HepG2 (cell line): Measurements from ENCODE around the gene PDCD11. TPM values are rescaled to one million over a fixed set of nuclear protein-coding genes. Genes with fewer than 3 reads are reported as not detected.
A peak's percentile ranks its signal among the peaks of the same experiment; 100 is the strongest.

Experiments used
- ATAC-seq: fragments of 200-7000 bp; cut with Tn5 transposase; 3 replicates; pipeline ENCODE4 v1.9.1; 2020; ENCODE audit warnings: mild to moderate bottlenecking, moderate library complexity
- BruUV-seq: library from RNA; stranded (reverse); fragments of 400-500 nt; replicated peaks from 2 replicates; lab custom pipeline; 2021; lab: Mats Ljungman, UMichigan
- CTCF ChIA-PET: fragments of 300-600 bp; formaldehyde crosslinking; extraction: SDS; loops from one replicate; lab custom pipeline; 2021; ENCODE audit warnings: low total read pairs, inconsistent platforms, low intra/inter-chr PET ratio; lab: Yijun Ruan, JAX
- POLR2A ChIA-PET: fragments of 350-600 bp; sonication (Branson Sonifier 250); formaldehyde crosslinking; loops from one replicate; lab custom pipeline; 2020; ENCODE audit warnings: antibody characterized with exemption, inconsistent platforms; lab: Yijun Ruan, JAX
- DNase-seq: peaks from one replicate; pipeline ENCODE4 v3.0.0-alpha.2; 2015; ENCODE audit warnings: low spot score
- FAIRE-seq: peaks from 3 replicates; lab custom pipeline; 2011; peaks lifted over from hg19 to GRCh38; lab: Jason Lieb, UNC
- H2AFZ ChIP-seq: one replicate; pipeline ENCODE4 v1.6.1; 2011; ENCODE audit warnings: low read length, inconsistent platforms
- H3K27ac ChIP-seq: fragments of 300-600 bp; 3 replicates; pipeline ENCODE4 v1.8.0; 2011; ENCODE audit warnings: mixed run types, mild to moderate bottlenecking, mixed read lengths, low read length, inconsistent platforms; ENCODE audit not compliant: insufficient read depth; ENCODE audit errors: extremely low read length
- H3K27me3 ChIP-seq, 2 experiments: fragments of 200-600 bp in 1 of 2; 2 replicates in 1 of 2; 3 replicates in 1 of 2; pipeline versions ENCODE4 v1.6.0 to v1.8.0; 2011; ENCODE audit warnings: low read length in 2 of 2, mild to moderate bottlenecking in 2 of 2, moderate library complexity in 2 of 2, inconsistent platforms in 1 of 2; ENCODE audit not compliant: insufficient read depth in 2 of 2, control insufficient read depth in 1 of 2
- H3K36me3 ChIP-seq, 2 experiments: fragments of 200-600 bp in 1 of 2; replicated peaks in 1 of 2; 2 replicates in 1 of 2; 3 replicates in 1 of 2; pipeline versions ENCODE4 v1.5.1 to v1.8.0; 2011; ENCODE audit warnings: low read length in 2 of 2, inconsistent platforms in 1 of 2; ENCODE audit not compliant: insufficient read depth in 2 of 2, control insufficient read depth in 1 of 2
- H3K4me1 ChIP-seq: 2 replicates; pipeline ENCODE4 v1.5.1; 2012; ENCODE audit warnings: low read length, inconsistent platforms; ENCODE audit not compliant: insufficient read depth
- H3K4me2 ChIP-seq: 2 replicates; pipeline ENCODE4 v1.6.0; 2011; ENCODE audit warnings: low read depth, low read length, inconsistent platforms
- H3K4me3 ChIP-seq, 3 experiments: fragments of 200-600 bp in 1 of 3; sonication (generic), shearing (Covaris generic) in 1 of 3; replicated peaks in 1 of 3; 2 replicates each; pipeline ENCODE4 v1.5.1; 2011 to 2016; ENCODE audit warnings: low read length in 3 of 3, inconsistent platforms in 2 of 3, low read depth in 2 of 3, mild to moderate bottlenecking in 2 of 3, control low read depth in 1 of 3, mixed read lengths in 1 of 3; ENCODE audit not compliant: insufficient read depth in 1 of 3
- H3K79me2 ChIP-seq: one replicate; pipeline ENCODE4 v1.6.1; 2011; ENCODE audit warnings: low read length, inconsistent platforms; ENCODE audit not compliant: insufficient read depth
- H3K9ac ChIP-seq: 2 replicates; pipeline ENCODE4 v1.6.0; 2011; ENCODE audit warnings: mild to moderate bottlenecking, low read depth, low read length, inconsistent platforms; ENCODE audit not compliant: insufficient read depth
- H3K9me3 ChIP-seq: 2 replicates; pipeline ENCODE4 v1.5.1; 2012; ENCODE audit warnings: mild to moderate bottlenecking, low read length
- H4K20me1 ChIP-seq: 2 replicates; pipeline ENCODE4 v1.6.0; 2011; ENCODE audit warnings: inconsistent platforms, mild to moderate bottlenecking, low read length, moderate library complexity; ENCODE audit not compliant: insufficient read depth
- ERF ChIP-seq: IDR thresholded peaks from 2 replicates; pipeline ENCODE4 v1.6.1; 2018; ENCODE audit warnings: missing biosample characterization, missing genetic modification reagents
- KDM1A ChIP-seq: IDR thresholded peaks from 2 replicates; pipeline ENCODE4 v1.6.1; 2016; ENCODE audit warnings: missing compliant biosample characterization
- RCOR2 ChIP-seq: IDR thresholded peaks from 2 replicates; pipeline ENCODE4 v1.6.1; 2016; ENCODE audit warnings: missing biosample characterization, missing genetic modification reagents
- SAP130 ChIP-seq: IDR thresholded peaks from 2 replicates; pipeline ENCODE4 v1.6.1; 2016; ENCODE audit warnings: low read depth
- ZBTB42 ChIP-seq: sonication (generic); formaldehyde crosslinking; IDR thresholded peaks from 2 replicates; pipeline ENCODE4 v1.5.0; 2020; ENCODE audit warnings: mild to moderate bottlenecking, missing genetic modification reagents
- ZEB1 ChIP-seq: IDR thresholded peaks from 2 replicates; pipeline ENCODE4 v1.6.1; 2012; ENCODE audit warnings: mild to moderate bottlenecking, low read depth, inconsistent platforms; ENCODE audit not compliant: insufficient replicate concordance
- ZMYM3 ChIP-seq: sonication (generic); formaldehyde crosslinking; IDR thresholded peaks from 2 replicates; pipeline ENCODE4 v1.5.1; 2020; ENCODE audit warnings: mild to moderate bottlenecking, missing genetic modification reagents
- ZNF33A ChIP-seq: sonication (generic); formaldehyde crosslinking; IDR thresholded peaks from 2 replicates; pipeline ENCODE4 v1.5.1; 2020; ENCODE audit warnings: missing genetic modification reagents, mild to moderate bottlenecking, moderate library complexity, borderline replicate concordance
- ZNF33B ChIP-seq: sonication (generic); formaldehyde crosslinking; IDR thresholded peaks from 2 replicates; pipeline ENCODE4 v1.5.1; 2020; ENCODE audit warnings: mild to moderate bottlenecking, missing genetic modification reagents
- ZNF841 ChIP-seq: sonication (generic); formaldehyde crosslinking; IDR thresholded peaks from 2 replicates; pipeline ENCODE4 v1.8.1; 2023; ENCODE audit warnings: missing genetic modification reagents, borderline replicate concordance
- WGBS: methylation state at CpG from one replicate; pipeline ENCODE4 v1.1.6; 2017; ENCODE audit warnings: low lambda C conversion rate; 5-methylcytosine and 5-hydroxymethylcytosine counted together
- in situ Hi-C: cut with HindIII; loops from 2 replicates; pipeline ENCODE4 v1.10.0; 2017; ENCODE audit warnings: low pct_unique_long_range_greater_than_20kb; ENCODE audit not compliant: extremely low pct_ligation_motif_present
- intact Hi-C: fragments of 100-400 bp; cut with micrococcal nuclease; formaldehyde crosslinking; loops from one replicate; pipeline ENCODE4 v1.10.0; 2022; ENCODE audit not compliant: unreplicated experiment
- polyA plus RNA-seq, 8 experiments: library from polyadenylated mRNA; depleted of rRNA in 3 of 8; stranded (reverse) in 7 of 8; unstranded in 1 of 8; fragments of >200 nt; fragmentation: Illumina TruSeq in 4 of 8; extraction: Trizol in 4 of 8; gene quantifications; 2 replicates each; pipeline versions ENCODE4 v1.2.1 to v1.2.3, GENCODE V29; 2011 to 2016; ENCODE audit warnings: low read depth in 4 of 8, missing spikeins in 1 of 8, mixed read lengths in 1 of 8; ENCODE audit not compliant: insufficient read depth in 1 of 8
- total RNA-seq, 5 experiments: library from RNA; depleted of rRNA; stranded (reverse); fragments of >200 nt; fragmentation: Illumina TruSeq; extraction: Trizol; gene quantifications; 2 replicates each; pipeline ENCODE4 v1.2.3, GENCODE V29; 2016; ENCODE audit warnings: low read depth in 1 of 5
- TF ChIP-seq, protein P1 (sequence below): sonication (generic); formaldehyde crosslinking; IDR thresholded peaks from 2 replicates; pipeline ENCODE4 v1.4.0; 2020; ENCODE audit warnings: missing genetic modification reagents
- TF ChIP-seq, protein P2 (sequence below): sonication (generic); formaldehyde crosslinking; IDR thresholded peaks from 2 replicates; pipeline ENCODE4 v1.5.0; 2020; ENCODE audit warnings: mild to moderate bottlenecking, missing genetic modification reagents

PDCD11 gene
- total and polyA plus RNA-seq, 2 of the 13 experiments (the other 11 are each of a cell fraction or from before 2014, with no cell fraction given): 12.8 to 52.8 TPM

DNA sequence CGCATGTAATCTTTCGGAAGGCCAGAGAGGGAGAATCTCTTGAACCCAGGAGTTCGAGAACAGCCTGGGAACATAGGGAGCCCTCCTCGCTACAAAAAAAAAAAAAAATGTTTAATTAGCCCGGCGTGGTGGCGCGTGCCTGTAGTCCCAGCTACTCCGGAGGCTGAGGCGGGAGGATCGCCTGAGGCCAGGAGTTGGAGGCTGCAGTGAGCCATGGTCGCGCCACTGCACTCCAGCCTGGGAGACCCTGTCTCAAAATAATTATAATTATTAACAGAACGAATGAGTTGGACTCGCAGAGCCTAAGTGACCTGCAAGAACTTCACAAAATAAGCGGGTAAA, 46.3 kb upstream of the PDCD11 start:
- WGBS: 27% methylated on average over 13 of the region's 16 CpGs
- in situ Hi-C loops (no loop called here), intact Hi-C loops (no loop called here)
- H3K27ac ChIP-seq: peak overlapping the region; percentile 82
- FAIRE-seq: no peak
- peak overlapping the region; percentile 95 for H3K4me2 ChIP-seq
- peaks cover 10% of the 10 kb centered on the region for H3K79me2 ChIP-seq
- TF ChIP-seq ERF (no peak), ZMYM3 (CRISPR knock-in tag) (peak; percentile 83), ZNF841 (CRISPR knock-in tag) (no peak), KDM1A (CRISPR knock-in tag) (peak; percentile 69; the same call in 1 of the 2 replicates), ZBTB42 (CRISPR knock-in tag) (0 out of 2 replicates have a peak, but pooled peaks have one; percentile 29), ZEB1 (peak; percentile 14), RCOR2 (CRISPR knock-in tag) (peak; percentile 60; the same call in 1 of the 2 replicates), SAP130 (0 out of 2 replicates have a peak, but pooled peaks have one; percentile 22), ZNF33A (CRISPR knock-in tag) (no peak), ZNF33B (CRISPR knock-in tag) (0 out of 2 replicates have a peak, but pooled peaks have one; percentile 4)
- TF ChIP-seq, protein P1, sequence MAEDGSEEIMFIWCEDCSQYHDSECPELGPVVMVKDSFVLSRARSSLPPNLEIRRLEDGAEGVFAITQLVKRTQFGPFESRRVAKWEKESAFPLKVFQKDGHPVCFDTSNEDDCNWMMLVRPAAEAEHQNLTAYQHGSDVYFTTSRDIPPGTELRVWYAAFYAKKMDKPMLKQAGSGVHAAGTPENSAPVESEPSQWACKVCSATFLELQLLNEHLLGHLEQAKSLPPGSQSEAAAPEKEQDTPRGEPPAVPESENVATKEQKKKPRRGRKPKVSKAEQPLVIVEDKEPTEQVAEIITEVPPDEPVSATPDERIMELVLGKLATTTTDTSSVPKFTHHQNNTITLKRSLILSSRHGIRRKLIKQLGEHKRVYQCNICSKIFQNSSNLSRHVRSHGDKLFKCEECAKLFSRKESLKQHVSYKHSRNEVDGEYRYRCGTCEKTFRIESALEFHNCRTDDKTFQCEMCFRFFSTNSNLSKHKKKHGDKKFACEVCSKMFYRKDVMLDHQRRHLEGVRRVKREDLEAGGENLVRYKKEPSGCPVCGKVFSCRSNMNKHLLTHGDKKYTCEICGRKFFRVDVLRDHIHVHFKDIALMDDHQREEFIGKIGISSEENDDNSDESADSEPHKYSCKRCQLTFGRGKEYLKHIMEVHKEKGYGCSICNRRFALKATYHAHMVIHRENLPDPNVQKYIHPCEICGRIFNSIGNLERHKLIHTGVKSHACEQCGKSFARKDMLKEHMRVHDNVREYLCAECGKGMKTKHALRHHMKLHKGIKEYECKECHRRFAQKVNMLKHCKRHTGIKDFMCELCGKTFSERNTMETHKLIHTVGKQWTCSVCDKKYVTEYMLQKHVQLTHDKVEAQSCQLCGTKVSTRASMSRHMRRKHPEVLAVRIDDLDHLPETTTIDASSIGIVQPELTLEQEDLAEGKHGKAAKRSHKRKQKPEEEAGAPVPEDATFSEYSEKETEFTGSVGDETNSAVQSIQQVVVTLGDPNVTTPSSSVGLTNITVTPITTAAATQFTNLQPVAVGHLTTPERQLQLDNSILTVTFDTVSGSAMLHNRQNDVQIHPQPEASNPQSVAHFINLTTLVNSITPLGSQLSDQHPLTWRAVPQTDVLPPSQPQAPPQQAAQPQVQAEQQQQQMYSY (CRISPR knock-in tag): no peak
- TF ChIP-seq, protein P2, sequence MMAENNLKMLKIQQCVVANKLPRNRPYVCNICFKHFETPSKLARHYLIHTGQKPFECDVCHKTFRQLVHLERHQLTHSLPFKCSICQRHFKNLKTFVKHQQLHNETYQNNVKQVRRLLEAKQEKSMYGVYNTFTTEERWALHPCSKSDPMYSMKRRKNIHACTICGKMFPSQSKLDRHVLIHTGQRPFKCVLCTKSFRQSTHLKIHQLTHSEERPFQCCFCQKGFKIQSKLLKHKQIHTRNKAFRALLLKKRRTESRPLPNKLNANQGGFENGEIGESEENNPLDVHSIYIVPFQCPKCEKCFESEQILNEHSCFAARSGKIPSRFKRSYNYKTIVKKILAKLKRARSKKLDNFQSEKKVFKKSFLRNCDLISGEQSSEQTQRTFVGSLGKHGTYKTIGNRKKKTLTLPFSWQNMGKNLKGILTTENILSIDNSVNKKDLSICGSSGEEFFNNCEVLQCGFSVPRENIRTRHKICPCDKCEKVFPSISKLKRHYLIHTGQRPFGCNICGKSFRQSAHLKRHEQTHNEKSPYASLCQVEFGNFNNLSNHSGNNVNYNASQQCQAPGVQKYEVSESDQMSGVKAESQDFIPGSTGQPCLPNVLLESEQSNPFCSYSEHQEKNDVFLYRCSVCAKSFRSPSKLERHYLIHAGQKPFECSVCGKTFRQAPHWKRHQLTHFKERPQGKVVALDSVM (CRISPR knock-in tag): peak; percentile 100
- DNase-seq: no peak
- H4K20me1 ChIP-seq: no peaks in the 10 kb centered on the region
- ChIA-PET CTCF (no interaction called here), POLR2A (interaction anchor here (1.2 to 2.1 kb wide), 2 partner anchors 17 to 46 kb away, joined by 6 to 18 read pairs; partner anchors contain the start of genes ATP5MK, PDCD11 and TAF5)
- H3K4me3 ChIP-seq: peak overlapping the region; percentile 78 to 85 (median 80)
- H3K27me3 ChIP-seq: no peaks in the 10 kb centered on the region
- H3K36me3 ChIP-seq: peaks cover 2 to 20% of the 10 kb centered on the region in 2 experiments; a peak in 3 of 5 replicates
- no peaks in the 10 kb centered on the region for H3K9me3 ChIP-seq
- no TSS peak for BruUV-seq
- H2AFZ ChIP-seq: no peak overlapping the region
- ATAC-seq: no peak
- H3K9ac ChIP-seq: peak overlapping the region; percentile 90
- peaks cover 32% of the 10 kb centered on the region for H3K4me1 ChIP-seq
